PC-9 (cell line): Measurements from ENCODE around the gene COMMD10.

Experiments used
- EZH2 ChIP-seq: fragments of 200-600 bp; sonication (generic); IDR thresholded peaks from 2 replicates; pipeline ENCODE4 v1.8.0; 2017; ENCODE audit warnings: antibody characterized with exemption, low read depth
- TF ChIP-seq, protein P1 (sequence below): fragments of 200-600 bp; sonication (generic); conservative IDR thresholded peaks from 2 replicates; pipeline ENCODE4 v1.6.1; 2017; ENCODE audit warnings: mixed run types, antibody characterized with exemption, mild to moderate bottlenecking, moderate library complexity

GRCh38 chr5:116098998-116099397, 14.2 kb downstream of the COMMD10 start:
- TF ChIP-seq, protein P1, sequence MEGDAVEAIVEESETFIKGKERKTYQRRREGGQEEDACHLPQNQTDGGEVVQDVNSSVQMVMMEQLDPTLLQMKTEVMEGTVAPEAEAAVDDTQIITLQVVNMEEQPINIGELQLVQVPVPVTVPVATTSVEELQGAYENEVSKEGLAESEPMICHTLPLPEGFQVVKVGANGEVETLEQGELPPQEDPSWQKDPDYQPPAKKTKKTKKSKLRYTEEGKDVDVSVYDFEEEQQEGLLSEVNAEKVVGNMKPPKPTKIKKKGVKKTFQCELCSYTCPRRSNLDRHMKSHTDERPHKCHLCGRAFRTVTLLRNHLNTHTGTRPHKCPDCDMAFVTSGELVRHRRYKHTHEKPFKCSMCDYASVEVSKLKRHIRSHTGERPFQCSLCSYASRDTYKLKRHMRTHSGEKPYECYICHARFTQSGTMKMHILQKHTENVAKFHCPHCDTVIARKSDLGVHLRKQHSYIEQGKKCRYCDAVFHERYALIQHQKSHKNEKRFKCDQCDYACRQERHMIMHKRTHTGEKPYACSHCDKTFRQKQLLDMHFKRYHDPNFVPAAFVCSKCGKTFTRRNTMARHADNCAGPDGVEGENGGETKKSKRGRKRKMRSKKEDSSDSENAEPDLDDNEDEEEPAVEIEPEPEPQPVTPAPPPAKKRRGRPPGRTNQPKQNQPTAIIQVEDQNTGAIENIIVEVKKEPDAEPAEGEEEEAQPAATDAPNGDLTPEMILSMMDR: no peak
- TF ChIP-seq EZH2: no peak
